Measurements from ENCODE around the gene EXOC2.
"Not testable (repeated sequence)": the region's sequence is repeated elsewhere in the genome, so short reads cannot be mapped to it uniquely, and the experiment has no call there.

EXOC2 gene

GRCh38 chr6:633611-634010 is 59.3 kb downstream of the EXOC2 start:
- no peak for DNase-seq (ENCODE audit: low read depth, low spot score)

GRCh38 chr6:628766-629165 is 64.2 kb downstream of the EXOC2 start:
- no peak for DNase-seq (ENCODE audit: low read depth, low spot score)

- DNase-seq (ENCODE audit: low read depth, low spot score): no peak
Measured at GRCh38 chr6:626236-626635, 66.7 kb downstream of the EXOC2 start.

GRCh38 chr6:624979-625378 is 68.0 kb downstream of the EXOC2 start:
- no peak for DNase-seq (ENCODE audit: low read depth, low spot score)

- no peak for DNase-seq (ENCODE audit: low read depth, low spot score)
Measured at GRCh38 chr6:622462-622861, 70.5 kb downstream of the EXOC2 start.

GRCh38 chr6:621931-622330 is 71.0 kb downstream of the EXOC2 start:
- no peak for DNase-seq (ENCODE audit: low read depth, low spot score)

- no peak for DNase-seq (ENCODE audit: low read depth, low spot score)
Measured at GRCh38 chr6:620950-621349, 72.0 kb downstream of the EXOC2 start.

GRCh38 chr6:620166-620565 is 72.8 kb downstream of the EXOC2 start:
- DNase-seq (ENCODE audit: low read depth, low spot score): no peak

GRCh38 chr6:617456-618100 is 75.4 kb downstream of the EXOC2 start:
- no peak for DNase-seq (ENCODE audit: low read depth, low spot score)

GRCh38 chr6:613981-614380 is 79.0 kb downstream of the EXOC2 start:
- DNase-seq (ENCODE audit: low read depth, low spot score): no peak

- no peak for DNase-seq (ENCODE audit: low read depth, low spot score)
Measured at GRCh38 chr6:611928-612327, 81.0 kb downstream of the EXOC2 start.

- no peak for DNase-seq (ENCODE audit: low read depth, low spot score)
Measured at GRCh38 chr6:610882-611281, 82.1 kb downstream of the EXOC2 start.

GRCh38 chr6:609905-610304 is 83.0 kb downstream of the EXOC2 start:
- no peak for DNase-seq (ENCODE audit: low read depth, low spot score)

- no peak for DNase-seq (ENCODE audit: low read depth, low spot score)
Measured at GRCh38 chr6:606829-607379, 86.0 kb downstream of the EXOC2 start.

GRCh38 chr6:605895-606294 is 87.0 kb downstream of the EXOC2 start:
- DNase-seq (ENCODE audit: low read depth, low spot score): not testable (repeated sequence)

- no peak for DNase-seq (ENCODE audit: low read depth, low spot score)
Measured at GRCh38 chr6:604579-604978, 88.4 kb downstream of the EXOC2 start.

- DNase-seq (ENCODE audit: low read depth, low spot score): no peak
Measured at GRCh38 chr6:603265-603664, 89.7 kb downstream of the EXOC2 start.

- DNase-seq (ENCODE audit: low read depth, low spot score): no peak
Measured at GRCh38 chr6:599576-600448, 93.1 kb downstream of the EXOC2 start.

- DNase-seq (ENCODE audit: low read depth, low spot score): no peak
Measured at GRCh38 chr6:593907-594212, 99.1 kb downstream of the EXOC2 start.

- DNase-seq (ENCODE audit: low read depth, low spot score): no peak
Measured at GRCh38 chr6:593139-593906, 99.6 kb downstream of the EXOC2 start.

- DNase-seq (ENCODE audit: low read depth, low spot score): no peak
Measured at GRCh38 chr6:589090-589489, 103.8 kb downstream of the EXOC2 start.

GRCh38 chr6:586553-586952 is 106.4 kb downstream of the EXOC2 start:
- DNase-seq (ENCODE audit: low read depth, low spot score): no peak

Data from iPS DF 19.7 (cell line).